GM19438 (cell line): ENCODE data around the gene TSPAN4.
A peak's percentile ranks its signal among the peaks of the same experiment; 100 is the strongest.

Source experiments
- ATAC-seq: cut with Tn5 transposase; IDR thresholded peaks from one replicate; pipeline ENCODE4 v1.9.1; 2021; ENCODE audit warnings: low read depth; ENCODE audit not compliant: unreplicated experiment

TSPAN4 gene

GRCh38 chr11:833114-833791 lies 9.4 kb upstream of the TSPAN4 start:
- ATAC-seq: peak; percentile 17

- no peak for ATAC-seq
Observed at GRCh38 chr11:833849-834311, 8.8 kb upstream of the TSPAN4 start.

- ATAC-seq: no peak
Observed at GRCh38 chr11:834371-835316, 8.0 kb upstream of the TSPAN4 start.

- ATAC-seq: no peak
Observed at GRCh38 chr11:836274-836673, 6.4 kb upstream of the TSPAN4 start.

GRCh38 chr11:836700-837099 lies 6.0 kb upstream of the TSPAN4 start:
- ATAC-seq: no peak

GRCh38 chr11:837189-837989 lies 5.3 kb upstream of the TSPAN4 start:
- no peak for ATAC-seq

- ATAC-seq: no peak
Observed at GRCh38 chr11:837990-838307, 4.7 kb upstream of the TSPAN4 start.

GRCh38 chr11:838441-839279 lies 4.0 kb upstream of the TSPAN4 start:
- no peak for ATAC-seq

- ATAC-seq: no peak
Observed at GRCh38 chr11:839280-839623, 3.4 kb upstream of the TSPAN4 start.

- ATAC-seq: no peak
Observed at GRCh38 chr11:839875-840617, 2.6 kb upstream of the TSPAN4 start.

- ATAC-seq: peak; percentile 35
Observed at GRCh38 chr11:841981-842369, 677 bp upstream of the TSPAN4 start.

GRCh38 chr11:843086-843734 lies 558 bp downstream of the TSPAN4 start:
- ATAC-seq: no peak

- no peak for ATAC-seq
Observed at GRCh38 chr11:843818-844692, 1.4 kb downstream of the TSPAN4 start.

GRCh38 chr11:844693-845644 lies 2.3 kb downstream of the TSPAN4 start:
- no peak for ATAC-seq

GRCh38 chr11:845872-846495 lies 3.3 kb downstream of the TSPAN4 start:
- no peak for ATAC-seq

- ATAC-seq: no peak
Observed at GRCh38 chr11:846496-847098, 3.9 kb downstream of the TSPAN4 start.
